T-helper 9 cell (primary cell): ENCODE data around the gene KATNAL2.
A peak's percentile ranks its signal among the peaks of the same experiment; 100 is the strongest.
"Not testable (repeated sequence)": the region's sequence is repeated elsewhere in the genome, so short reads cannot be mapped to it uniquely, and the experiment has no call there.

Experiments
- DNase-seq: peaks from one replicate; pipeline ENCODE4 v3.0.0-alpha.2; 2020

KATNAL2 gene

GRCh38 chr18:47034591-47034990, 117.2 kb downstream of the KATNAL2 start:
- not testable (repeated sequence) for DNase-seq

- no peak for DNase-seq
Observed at GRCh38 chr18:47035156-47035671, 117.8 kb downstream of the KATNAL2 start, which contains the start of gene ELOA2. Gene ELOA2, minus strand, starts transcription at chr18:47035621. Its CDS starts 357 bp downstream, at chr18:47035264.

GRCh38 chr18:47036298-47036874, 119.0 kb downstream of the KATNAL2 start:
- no peak for DNase-seq

- no peak for DNase-seq
Observed at GRCh38 chr18:47036927-47037578, 119.7 kb downstream of the KATNAL2 start.

- DNase-seq, result no peak
Observed at GRCh38 chr18:47040982-47041381, 123.6 kb downstream of the KATNAL2 start.

- DNase-seq, result no peak
Observed at GRCh38 chr18:47050468-47050867, 133.1 kb downstream of the KATNAL2 start.

GRCh38 chr18:47054369-47054768, 137.0 kb downstream of the KATNAL2 start:
- DNase-seq, result no peak

GRCh38 chr18:47062471-47062870, 145.1 kb downstream of the KATNAL2 start:
- no peak for DNase-seq

GRCh38 chr18:47063096-47063495, 145.7 kb downstream of the KATNAL2 start:
- DNase-seq, result no peak

- no peak for DNase-seq
Observed at GRCh38 chr18:47067648-47068047, 150.2 kb downstream of the KATNAL2 start.

- no peak for DNase-seq
Observed at GRCh38 chr18:47075098-47075883, 157.9 kb downstream of the KATNAL2 start.

GRCh38 chr18:47077111-47077510, 159.7 kb downstream of the KATNAL2 start:
- no peak for DNase-seq

- DNase-seq, result no peak
Observed at GRCh38 chr18:47080872-47081271, 163.5 kb downstream of the KATNAL2 start.

GRCh38 chr18:47081578-47081977, 164.2 kb downstream of the KATNAL2 start:
- DNase-seq, result no peak

GRCh38 chr18:47087676-47088075, 170.3 kb downstream of the KATNAL2 start:
- DNase-seq, result no peak

GRCh38 chr18:47095810-47096209, 178.4 kb downstream of the KATNAL2 start:
- DNase-seq, result no peak

GRCh38 chr18:47100212-47100831, 182.9 kb downstream of the KATNAL2 start:
- peak; percentile 47 for DNase-seq

- DNase-seq, result no peak
Observed at GRCh38 chr18:47108373-47108772, 191.0 kb downstream of the KATNAL2 start.

GRCh38 chr18:47108998-47109405, 191.6 kb downstream of the KATNAL2 start:
- DNase-seq, result no peak

- DNase-seq, result no peak
Observed at GRCh38 chr18:47109720-47110119, 192.3 kb downstream of the KATNAL2 start.

GRCh38 chr18:47110492-47111274, 193.3 kb downstream of the KATNAL2 start:
- DNase-seq, result no peak
